Mesenteric fat pad (tissue), 1 donor: ENCODE data around the gene TYW1B. TPM values are rescaled to one million over a fixed set of nuclear protein-coding genes. Genes with fewer than 3 reads are reported as not detected.
"Not testable (repeated sequence)": the region's sequence is repeated elsewhere in the genome, so short reads cannot be mapped to it uniquely, and the experiment has no call there.

Source experiments
- DNase-seq: peaks from one replicate; pipeline ENCODE4 v3.0.0-alpha.2; 2020; ENCODE audit warnings: low spot score
- total RNA-seq: library from RNA; stranded (reverse); fragmentation: NEBNext Ultra II Directional; extraction: Animal tissue kit (Norgen Biotek cat#: 25700); gene quantifications from one replicate; pipeline ENCODE4 v1.2.1, GENCODE V29; 2021
- donor health status: DM: yes; HTN: yes; CAD: no.

Gene TYW1B
- total RNA-seq, 1 donor from 2014 or later, result 2.4 TPM

- DNase-seq, result no peak
Observed at GRCh38 chr7:72704894-72705293, 123.1 kb downstream of the TYW1B start.

GRCh38 chr7:72700548-72700947 lies 127.5 kb downstream of the TYW1B start:
- DNase-seq, result not testable (repeated sequence)

- not testable (repeated sequence) for DNase-seq
Observed at GRCh38 chr7:72697066-72697465, 130.9 kb downstream of the TYW1B start.

- DNase-seq, result not testable (repeated sequence)
Observed at GRCh38 chr7:72696643-72697042, 131.4 kb downstream of the TYW1B start.

- not testable (repeated sequence) for DNase-seq
Observed at GRCh38 chr7:72695482-72695881, 132.5 kb downstream of the TYW1B start.

GRCh38 chr7:72691442-72691841 lies 136.6 kb downstream of the TYW1B start:
- DNase-seq, result not testable (repeated sequence)

GRCh38 chr7:72690177-72690576 lies 137.8 kb downstream of the TYW1B start:
- DNase-seq, result not testable (repeated sequence)

- not testable (repeated sequence) for DNase-seq
Observed at GRCh38 chr7:72689344-72689743, 138.7 kb downstream of the TYW1B start.

- DNase-seq, result not testable (repeated sequence)
Observed at GRCh38 chr7:72681211-72681610, 146.8 kb downstream of the TYW1B start.

- not testable (repeated sequence) for DNase-seq
Observed at GRCh38 chr7:72676880-72677279, 151.1 kb downstream of the TYW1B start.

- not testable (repeated sequence) for DNase-seq
Observed at GRCh38 chr7:72676086-72676690, 151.8 kb downstream of the TYW1B start.

GRCh38 chr7:72675686-72676085 lies 152.3 kb downstream of the TYW1B start:
- not testable (repeated sequence) for DNase-seq

- no peak for DNase-seq
Observed at GRCh38 chr7:72674394-72674793, 153.6 kb downstream of the TYW1B start.

- DNase-seq, result not testable (repeated sequence)
Observed at GRCh38 chr7:72670850-72671249, 157.2 kb downstream of the TYW1B start.

GRCh38 chr7:72668435-72668834 lies 159.6 kb downstream of the TYW1B start:
- not testable (repeated sequence) for DNase-seq

- DNase-seq, result not testable (repeated sequence)
Observed at GRCh38 chr7:72667049-72667448, 161.0 kb downstream of the TYW1B start.

- not testable (repeated sequence) for DNase-seq
Observed at GRCh38 chr7:72648574-72648973, 179.4 kb downstream of the TYW1B start.

- DNase-seq, result not testable (repeated sequence)
Observed at GRCh38 chr7:72643708-72644107, 184.3 kb downstream of the TYW1B start.

GRCh38 chr7:72641485-72642248 lies 186.3 kb downstream of the TYW1B start:
- not testable (repeated sequence) for DNase-seq

- not testable (repeated sequence) for DNase-seq
Observed at GRCh38 chr7:72640740-72641139, 187.3 kb downstream of the TYW1B start.

GRCh38 chr7:72635273-72635908 lies 192.6 kb downstream of the TYW1B start:
- DNase-seq, result not testable (repeated sequence)

- not testable (repeated sequence) for DNase-seq
Observed at GRCh38 chr7:72632765-72633292, 195.2 kb downstream of the TYW1B start.
